Suprapubic skin (tissue), 4 donors: ENCODE results near the gene PPP2R2C. TPM values are rescaled to one million over a fixed set of nuclear protein-coding genes. Genes with fewer than 3 reads are reported as not detected.

ENCODE experiments used
- DNase-seq, 2 donors: peaks; one replicate each; pipeline ENCODE4 v3.0.0-alpha.2; 2019; ENCODE audit warnings: low spot score in 2 of 2
- H3K27ac ChIP-seq: fragments of 200-600 bp; sonication (generic); one replicate; pipeline ENCODE4 v1.5.1; 2019
- H3K27me3 ChIP-seq: fragments of 200-600 bp; sonication (generic); one replicate; pipeline ENCODE4 v1.5.1; 2019
- H3K36me3 ChIP-seq: fragments of 200-600 bp; sonication (generic); one replicate; pipeline ENCODE4 v1.5.1; 2019
- H3K4me1 ChIP-seq: fragments of 200-600 bp; sonication (generic); one replicate; pipeline ENCODE4 v1.5.1; 2019
- H3K4me3 ChIP-seq: fragments of 200-600 bp; sonication (generic); one replicate; pipeline ENCODE4 v1.5.1; 2019; ENCODE audit warnings: mild to moderate bottlenecking
- H3K9me3 ChIP-seq: fragments of 200-600 bp; sonication (generic); one replicate; pipeline ENCODE4 v1.5.1; 2019
- EP300 ChIP-seq: sonication (generic); formaldehyde crosslinking; IDR thresholded peaks from one replicate; pipeline ENCODE4 v1.6.1; 2017; ENCODE audit warnings: antibody characterized with exemption
- POLR2A ChIP-seq, 2 donors: fragments of 450-650 bp; IDR thresholded peaks; one replicate each; pipeline ENCODE4 v1.6.1; 2017; ENCODE audit warnings: antibody characterized with exemption in 2 of 2, mild to moderate bottlenecking in 2 of 2, moderate library complexity in 2 of 2
- POLR2AphosphoS5 ChIP-seq, 3 donors: sonication (generic); formaldehyde crosslinking; IDR thresholded peaks; one replicate each; pipeline ENCODE4 v1.6.1; 2017; ENCODE audit warnings: antibody characterized with exemption in 3 of 3
- WGBS: methylation state at CpG from one replicate; pipeline ENCODE4 v1.1.5; 2018; 5-methylcytosine and 5-hydroxymethylcytosine counted together
- total RNA-seq, 4 donors: library from RNA; depleted of rRNA; stranded (reverse); fragments of >200 nt; gene quantifications; one replicate each; pipeline ENCODE4 v1.1.0, GENCODE V29; 2016
- TF ChIP-seq, protein P1 (sequence below), 2 donors: fragments of 200-600 bp in 1 of 2; fragments of 450-650 bp in 1 of 2; sonication (generic) in 1 of 2; IDR thresholded peaks; one replicate each; pipeline ENCODE4 v1.5.1; 2016 to 2019; ENCODE audit warnings: antibody characterized with exemption in 2 of 2, mild to moderate bottlenecking in 1 of 2, moderate library complexity in 1 of 2

PPP2R2C gene
- total RNA-seq: 10 to 100 TPM; 42.5 to 81.5 (median 61.0) TPM

DNA sequence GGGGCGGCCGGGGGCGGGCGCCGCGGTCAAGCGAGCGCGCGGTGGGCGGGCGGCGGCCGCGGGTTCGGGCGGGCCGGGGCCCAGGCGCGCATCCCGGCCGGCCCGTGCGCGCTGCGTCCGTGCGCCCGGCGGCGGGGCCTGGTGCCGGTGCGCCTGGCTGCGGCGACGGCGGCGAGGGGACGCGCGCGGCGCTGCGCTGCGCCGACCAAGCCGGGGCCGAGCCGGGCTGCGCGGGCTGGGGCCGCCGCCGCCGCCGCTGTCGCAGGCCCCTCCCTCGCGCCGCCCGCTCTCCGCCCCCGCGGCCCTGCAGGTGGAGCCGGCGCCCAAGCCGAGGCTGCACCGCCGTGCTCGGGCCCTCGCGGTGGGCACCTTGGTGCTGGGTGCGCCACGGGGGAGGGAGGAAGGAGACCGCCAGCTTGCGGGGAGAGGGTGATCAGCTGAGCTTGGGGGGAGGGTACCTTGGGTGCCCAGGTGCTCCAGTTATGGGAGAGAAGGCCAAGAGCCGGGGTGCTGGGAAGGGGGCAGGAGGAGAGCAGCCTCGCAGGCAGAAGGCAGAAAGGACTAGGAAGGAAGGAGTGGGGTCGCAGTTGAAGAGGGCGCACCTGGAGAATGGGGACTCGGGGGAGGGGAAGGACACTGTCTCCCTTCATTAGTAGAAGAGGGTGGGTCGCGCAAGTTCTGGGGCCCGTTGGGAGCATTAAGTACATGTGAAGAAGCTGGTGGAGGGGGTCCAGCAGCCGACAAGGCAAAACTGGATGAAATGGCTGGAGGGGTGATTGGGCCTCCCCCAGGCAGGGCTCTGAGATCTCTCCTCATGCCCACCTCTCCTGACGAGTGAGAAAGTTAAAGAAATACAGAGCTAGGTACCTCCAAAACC, at the start of gene PPP2R2C:
PPP2R2C (minus strand) TSS at position 228 of the 877 bp plus-strand sequence. CDS start 385 bp downstream, outside the sequence.
- no peak for TF ChIP-seq EP300
- TF ChIP-seq, protein P1, sequence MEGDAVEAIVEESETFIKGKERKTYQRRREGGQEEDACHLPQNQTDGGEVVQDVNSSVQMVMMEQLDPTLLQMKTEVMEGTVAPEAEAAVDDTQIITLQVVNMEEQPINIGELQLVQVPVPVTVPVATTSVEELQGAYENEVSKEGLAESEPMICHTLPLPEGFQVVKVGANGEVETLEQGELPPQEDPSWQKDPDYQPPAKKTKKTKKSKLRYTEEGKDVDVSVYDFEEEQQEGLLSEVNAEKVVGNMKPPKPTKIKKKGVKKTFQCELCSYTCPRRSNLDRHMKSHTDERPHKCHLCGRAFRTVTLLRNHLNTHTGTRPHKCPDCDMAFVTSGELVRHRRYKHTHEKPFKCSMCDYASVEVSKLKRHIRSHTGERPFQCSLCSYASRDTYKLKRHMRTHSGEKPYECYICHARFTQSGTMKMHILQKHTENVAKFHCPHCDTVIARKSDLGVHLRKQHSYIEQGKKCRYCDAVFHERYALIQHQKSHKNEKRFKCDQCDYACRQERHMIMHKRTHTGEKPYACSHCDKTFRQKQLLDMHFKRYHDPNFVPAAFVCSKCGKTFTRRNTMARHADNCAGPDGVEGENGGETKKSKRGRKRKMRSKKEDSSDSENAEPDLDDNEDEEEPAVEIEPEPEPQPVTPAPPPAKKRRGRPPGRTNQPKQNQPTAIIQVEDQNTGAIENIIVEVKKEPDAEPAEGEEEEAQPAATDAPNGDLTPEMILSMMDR (IDR thresholded peaks at IDR 0.05): no peak
- TF ChIP-seq POLR2AphosphoS5 (IDR thresholded peaks at IDR 0.05): no peak
- no peak for TF ChIP-seq POLR2A (IDR thresholded peaks at IDR 0.05)
- Histone ChIP-seq H3K4me1 (peaks cover 37% of the 10 kb centered on the region), H3K27ac (no peak within 1 kb of the TSS), H3K36me3 (no peaks in the 10 kb centered on the region), H3K9me3 (no peaks in the 10 kb centered on the region), H3K4me3 (peak within 1 kb of the TSS; percentile 59), H3K27me3 (peaks cover 74% of the 10 kb centered on the region)
- WGBS: 6% methylated on average over 58 of the region's 86 CpGs
- peak; percentile 61 to 70 for DNase-seq

DNA sequence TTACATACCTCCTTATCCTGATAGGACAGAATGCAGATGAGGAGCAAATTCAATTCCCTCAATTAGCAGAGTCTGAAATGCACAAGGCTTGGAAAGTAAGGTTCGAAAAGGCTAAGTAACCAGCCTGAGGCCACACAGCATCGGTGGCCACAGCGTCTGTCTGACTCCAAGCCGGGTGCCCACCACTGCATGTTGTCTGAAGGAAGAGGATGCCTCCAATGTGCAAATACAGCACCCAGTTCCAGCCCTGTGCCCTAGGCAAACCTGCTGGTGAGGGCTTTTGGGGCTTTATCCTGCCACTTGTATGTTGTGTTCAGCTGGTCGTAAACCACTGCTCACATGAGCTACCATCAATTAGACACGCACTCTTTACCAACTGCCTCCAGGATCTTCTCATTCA, 48.6 kb upstream of the PPP2R2C start:
- H3K4me1 ChIP-seq: no peaks in the 10 kb centered on the region
- WGBS: 74% methylated on average over 6 of the region's 6 CpGs

DNA sequence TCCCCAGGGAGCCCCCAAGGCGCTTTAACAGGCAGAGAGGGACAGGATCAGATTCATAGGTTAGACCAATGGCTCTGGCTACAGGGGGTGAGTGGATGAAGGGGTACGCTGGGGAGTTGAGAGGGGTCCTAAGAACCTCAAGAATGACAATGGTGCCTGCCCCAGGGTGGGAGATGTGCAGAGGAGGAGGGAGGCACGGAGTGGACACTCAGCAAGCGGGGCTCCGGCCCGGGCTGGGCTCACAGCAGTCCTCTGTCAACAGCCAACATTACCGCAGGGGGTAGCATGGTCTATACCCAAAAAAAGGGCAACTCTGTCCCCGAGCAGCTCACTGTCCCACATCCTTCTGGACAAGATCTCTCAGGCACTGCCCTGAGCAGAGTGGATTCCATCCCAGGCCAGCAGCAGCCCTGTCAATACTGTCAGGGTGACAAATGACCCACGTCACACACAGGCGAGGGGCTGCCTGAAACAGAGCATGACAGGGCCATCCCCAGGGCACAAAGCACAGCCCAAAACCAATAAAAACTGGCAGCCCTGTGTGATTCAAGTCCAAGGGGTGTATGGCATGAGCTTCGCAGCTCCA, 47.7 kb upstream of the PPP2R2C start:
- no peak for DNase-seq
- WGBS: 76% methylated on average over 8 of the region's 11 CpGs
- Histone ChIP-seq H3K4me3 (no peak overlapping the region), H3K27me3 (peaks cover 7% of the 10 kb centered on the region), H3K36me3 (no peaks in the 10 kb centered on the region), H3K9me3 (no peaks in the 10 kb centered on the region), H3K4me1 (no peaks in the 10 kb centered on the region), H3K27ac (no peak overlapping the region)
- TF ChIP-seq POLR2AphosphoS5 (IDR thresholded peaks at IDR 0.05) (no peak), POLR2A (IDR thresholded peaks at IDR 0.05) (no peak), EP300 (no peak)
- TF ChIP-seq, protein P1 (IDR thresholded peaks at IDR 0.05): no peak

More for the DNA sequence above, 48.6 kb upstream of the PPP2R2C start:
- Histone ChIP-seq H3K27ac (no peak overlapping the region), H3K9me3 (no peaks in the 10 kb centered on the region), H3K4me3 (no peak overlapping the region), H3K36me3 (no peaks in the 10 kb centered on the region), H3K27me3 (peaks cover 7% of the 10 kb centered on the region)
- TF ChIP-seq EP300: no peak
- TF ChIP-seq, protein P1 (IDR thresholded peaks at IDR 0.05): no peak
- no peak for TF ChIP-seq POLR2A (IDR thresholded peaks at IDR 0.05)
- TF ChIP-seq POLR2AphosphoS5 (IDR thresholded peaks at IDR 0.05): no peak
- no peak for DNase-seq

DNA sequence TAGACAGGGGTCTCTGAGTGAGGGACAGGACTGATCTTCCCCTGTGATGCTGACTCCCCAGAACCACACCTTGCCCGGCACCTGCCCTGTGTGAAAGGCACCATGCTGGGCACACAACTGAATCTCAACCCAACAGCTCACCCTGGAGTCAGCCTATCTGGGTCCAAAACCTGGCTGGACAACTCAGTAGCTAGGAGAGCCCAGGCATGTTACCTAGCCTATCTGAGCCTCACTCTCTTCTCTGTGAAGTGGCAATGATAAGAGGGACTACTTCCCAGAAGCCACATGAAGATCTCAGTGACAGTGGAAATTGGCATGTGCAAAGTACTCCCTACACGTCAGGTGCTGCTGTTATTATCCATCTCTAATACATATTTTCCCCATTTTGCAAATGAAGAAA, 44.8 kb upstream of the PPP2R2C start:
- Histone ChIP-seq H3K36me3 (no peaks in the 10 kb centered on the region), H3K27ac (no peak overlapping the region), H3K27me3 (peaks cover 7% of the 10 kb centered on the region), H3K9me3 (no peaks in the 10 kb centered on the region), H3K4me1 (no peaks in the 10 kb centered on the region), H3K4me3 (no peak overlapping the region)
- TF ChIP-seq, protein P1 (IDR thresholded peaks at IDR 0.05): no peak
- TF ChIP-seq POLR2A (IDR thresholded peaks at IDR 0.05) (no peak), POLR2AphosphoS5 (IDR thresholded peaks at IDR 0.05) (no peak), EP300 (no peak)
- WGBS: 100% methylated on average over 2 of the region's 2 CpGs
- no peak for DNase-seq

DNA sequence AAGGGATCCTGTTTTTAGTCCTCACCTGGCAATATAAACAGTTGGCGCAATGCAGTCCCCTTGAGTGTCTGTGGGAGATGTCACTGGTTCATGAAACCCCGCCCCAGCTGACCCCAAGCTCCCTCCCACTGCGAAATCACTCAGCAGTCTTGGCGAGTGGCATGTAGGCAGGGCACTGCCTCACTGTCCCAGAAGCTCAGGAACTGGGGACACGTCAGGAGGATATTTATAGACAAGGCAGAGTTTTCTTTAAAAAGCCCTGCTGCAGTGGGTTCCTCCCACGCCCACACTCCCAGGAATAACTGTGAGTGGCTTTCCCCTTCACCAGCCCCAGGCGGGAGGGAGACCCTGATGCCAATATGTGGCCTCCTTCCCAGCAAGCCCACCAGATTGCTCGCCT, 44.3 kb upstream of the PPP2R2C start:
- H3K27me3 ChIP-seq: peaks cover 7% of the 10 kb centered on the region
- TF ChIP-seq POLR2A (IDR thresholded peaks at IDR 0.05): no peak
- TF ChIP-seq POLR2AphosphoS5 (IDR thresholded peaks at IDR 0.05): no peak
- TF ChIP-seq, protein P1 (IDR thresholded peaks at IDR 0.05): no peak
- TF ChIP-seq EP300: no peak
- H3K27ac ChIP-seq: no peak overlapping the region
- no peak overlapping the region for H3K4me3 ChIP-seq
- no peaks in the 10 kb centered on the region for H3K36me3 ChIP-seq
- DNase-seq: no peak
- 70% methylated on average over 5 of the region's 8 CpGs for WGBS
- H3K9me3 ChIP-seq: no peaks in the 10 kb centered on the region
- H3K4me1 ChIP-seq: no peaks in the 10 kb centered on the region
